HG03039 (cell line): Measurements from ENCODE around the gene ASTE1.
"Not testable (repeated sequence)": the region's sequence is repeated elsewhere in the genome, so short reads cannot be mapped to it uniquely, and the experiment has no call there.

Experiments used
- ATAC-seq: cut with Tn5 transposase; IDR thresholded peaks from one replicate; pipeline ENCODE4 v1.9.1; 2021; ENCODE audit warnings: mild to moderate bottlenecking, moderate library complexity; ENCODE audit not compliant: unreplicated experiment

The ASTE1 gene, protein sequence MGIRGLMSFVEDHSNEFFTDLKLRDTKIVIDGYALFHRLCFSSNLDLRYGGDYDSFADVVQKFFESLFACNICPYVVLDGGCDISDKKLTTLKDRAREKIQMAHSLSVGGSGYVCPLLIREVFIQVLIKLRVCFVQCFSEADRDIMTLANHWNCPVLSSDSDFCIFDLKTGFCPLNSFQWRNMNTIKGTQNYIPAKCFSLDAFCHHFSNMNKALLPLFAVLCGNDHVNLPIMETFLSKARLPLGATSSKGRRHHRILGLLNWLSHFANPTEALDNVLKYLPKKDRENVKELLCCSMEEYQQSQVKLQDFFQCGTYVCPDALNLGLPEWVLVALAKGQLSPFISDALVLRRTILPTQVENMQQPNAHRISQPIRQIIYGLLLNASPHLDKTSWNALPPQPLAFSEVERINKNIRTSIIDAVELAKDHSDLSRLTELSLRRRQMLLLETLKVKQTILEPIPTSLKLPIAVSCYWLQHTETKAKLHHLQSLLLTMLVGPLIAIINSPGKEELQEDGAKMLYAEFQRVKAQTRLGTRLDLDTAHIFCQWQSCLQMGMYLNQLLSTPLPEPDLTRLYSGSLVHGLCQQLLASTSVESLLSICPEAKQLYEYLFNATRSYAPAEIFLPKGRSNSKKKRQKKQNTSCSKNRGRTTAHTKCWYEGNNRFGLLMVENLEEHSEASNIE

DNA sequence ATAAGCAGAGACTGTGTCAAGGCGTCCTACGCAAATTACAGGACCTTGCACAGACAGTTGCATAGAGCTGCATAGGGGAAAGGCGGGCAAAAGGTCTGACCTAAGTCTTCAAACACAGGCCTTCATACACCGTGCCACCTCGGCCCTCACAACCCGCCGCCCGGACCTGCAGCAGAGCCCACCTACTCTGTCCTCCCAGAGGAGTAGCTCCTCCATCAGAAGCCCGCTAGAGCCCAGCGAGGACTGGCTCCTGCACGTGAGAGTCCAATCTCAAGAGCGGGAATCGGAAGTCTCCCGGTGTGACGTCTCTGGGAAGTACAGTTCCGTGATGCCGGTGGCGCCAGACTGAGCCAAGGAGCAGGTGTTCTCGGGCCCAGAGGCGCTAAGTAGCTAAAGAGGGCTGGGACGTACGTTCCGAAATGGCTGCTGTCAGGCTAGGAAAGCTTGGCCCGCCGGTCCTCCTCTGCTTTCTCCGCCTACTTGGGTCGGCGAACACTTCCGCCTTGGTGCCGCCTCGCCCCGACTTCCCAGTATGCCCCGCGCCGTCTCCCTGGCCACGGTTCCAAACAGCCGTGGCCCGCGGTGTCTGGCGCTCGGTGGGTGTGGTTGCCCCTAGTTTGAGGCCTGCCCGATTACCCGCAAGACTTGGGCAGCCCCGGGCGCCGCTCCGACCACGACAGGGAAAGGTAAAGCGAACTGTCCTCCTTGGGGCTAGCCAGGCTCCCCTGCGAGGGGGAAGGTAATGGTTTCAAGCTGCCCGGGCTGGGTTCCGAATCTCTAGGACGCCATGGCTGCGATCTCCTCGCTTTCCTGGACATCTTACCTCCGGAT is at the start of gene ASTE1, which contains the start of gene NEK11:
ASTE1 (minus strand) TSS at position 505 of the 831 bp plus-strand sequence. CDS start 1,519 bp downstream, outside the sequence.
NEK11 (plus strand) TSS at position 557 of the 831 bp plus-strand sequence. CDS start 2,832 bp downstream, outside the sequence.
- ATAC-seq, result peak; percentile 98

DNA sequence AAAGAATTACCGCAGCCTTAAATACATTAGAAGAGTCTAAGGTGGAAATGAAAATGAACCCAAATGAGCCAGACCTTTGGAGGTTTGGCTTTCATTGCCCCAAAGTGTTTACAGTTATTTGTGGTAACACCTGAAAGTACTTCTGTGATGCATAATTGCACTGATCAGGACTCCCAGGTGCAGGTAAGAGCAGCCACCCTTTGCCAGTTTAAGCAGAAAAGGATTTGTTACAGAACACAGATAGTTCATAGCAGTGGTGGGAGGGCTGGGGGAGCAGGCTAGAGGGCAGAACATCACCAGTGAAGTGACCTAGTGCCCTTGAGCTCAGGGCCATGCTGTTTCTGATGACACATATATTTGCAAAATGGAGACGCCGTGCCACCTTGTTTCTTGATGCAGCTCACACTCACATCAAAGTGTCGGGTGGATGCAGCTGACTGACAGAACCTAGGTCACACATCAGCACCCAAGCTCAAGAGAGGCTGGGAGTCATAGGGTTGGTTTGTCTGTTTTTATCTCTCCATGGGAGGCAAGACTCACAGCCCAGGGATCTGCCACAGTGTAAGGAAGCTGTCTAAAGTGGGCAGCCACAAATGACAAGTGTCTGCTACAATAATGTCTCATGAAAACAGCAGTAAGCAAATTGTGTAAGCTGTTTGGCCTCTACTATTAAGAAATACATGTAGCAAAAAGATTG is 49.2 kb upstream of the ASTE1 start:
- no peak for ATAC-seq

DNA sequence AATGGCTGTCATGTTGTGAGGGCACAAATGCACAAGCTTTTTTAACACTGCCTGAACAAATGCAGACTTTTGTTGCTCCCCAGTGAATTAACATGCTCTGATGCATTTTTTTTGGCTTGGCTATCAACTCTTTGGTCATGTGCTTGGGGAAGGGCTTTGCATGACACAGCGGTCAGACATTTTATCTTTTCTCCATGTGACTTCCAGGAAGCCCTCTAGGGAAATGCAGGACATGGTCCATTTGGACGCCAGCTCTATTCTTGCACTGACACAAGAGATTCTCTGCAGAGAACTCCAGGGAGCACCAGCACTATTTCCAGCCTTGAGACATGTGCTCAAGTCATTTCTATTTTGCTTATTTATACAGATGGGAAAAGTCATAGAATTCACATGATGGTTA is 46.2 kb upstream of the ASTE1 start:
- no peak for ATAC-seq

DNA sequence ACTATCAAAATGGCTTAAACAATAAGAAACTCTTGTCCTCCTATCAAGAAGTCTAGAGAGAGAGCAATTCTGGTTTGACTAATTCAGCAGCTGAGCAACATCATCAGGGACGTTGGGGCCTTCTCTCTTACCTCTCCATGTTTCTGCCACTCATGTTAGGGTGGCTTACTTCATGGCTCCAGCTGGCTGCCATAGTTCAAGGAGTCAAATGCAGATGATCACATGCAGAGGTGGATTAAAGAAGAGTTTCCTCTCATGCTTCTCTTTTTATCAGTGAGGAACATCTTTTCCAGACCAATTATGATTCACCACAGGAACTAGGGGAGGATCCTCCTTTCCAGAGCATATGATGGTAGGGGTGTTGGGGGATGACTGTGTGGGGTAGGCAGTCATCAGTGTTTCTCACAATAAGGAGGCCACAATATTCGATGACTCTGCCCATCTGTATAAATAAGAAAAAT is 45.5 kb upstream of the ASTE1 start:
- ATAC-seq, result no peak

DNA sequence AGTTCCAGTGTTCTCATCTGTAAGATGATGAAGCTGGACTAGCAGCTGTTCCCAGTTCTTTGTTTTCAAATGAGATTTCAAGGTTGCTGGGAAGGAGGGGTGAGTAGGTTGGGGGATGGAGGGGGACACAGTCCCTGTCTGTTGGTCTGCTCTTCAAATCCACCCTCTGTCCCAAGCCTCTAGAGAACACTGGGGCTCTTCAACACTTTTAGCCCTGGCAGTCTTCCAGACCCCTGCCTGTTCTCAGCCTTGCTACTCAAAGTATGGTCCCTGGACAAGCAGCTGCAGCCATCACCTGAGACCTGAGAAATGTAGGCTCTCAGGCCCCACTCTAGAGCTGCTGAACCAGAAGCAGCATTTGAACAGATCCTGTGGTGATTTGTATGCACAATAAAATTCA is 41.4 kb upstream of the ASTE1 start:
- ATAC-seq, result no peak

DNA sequence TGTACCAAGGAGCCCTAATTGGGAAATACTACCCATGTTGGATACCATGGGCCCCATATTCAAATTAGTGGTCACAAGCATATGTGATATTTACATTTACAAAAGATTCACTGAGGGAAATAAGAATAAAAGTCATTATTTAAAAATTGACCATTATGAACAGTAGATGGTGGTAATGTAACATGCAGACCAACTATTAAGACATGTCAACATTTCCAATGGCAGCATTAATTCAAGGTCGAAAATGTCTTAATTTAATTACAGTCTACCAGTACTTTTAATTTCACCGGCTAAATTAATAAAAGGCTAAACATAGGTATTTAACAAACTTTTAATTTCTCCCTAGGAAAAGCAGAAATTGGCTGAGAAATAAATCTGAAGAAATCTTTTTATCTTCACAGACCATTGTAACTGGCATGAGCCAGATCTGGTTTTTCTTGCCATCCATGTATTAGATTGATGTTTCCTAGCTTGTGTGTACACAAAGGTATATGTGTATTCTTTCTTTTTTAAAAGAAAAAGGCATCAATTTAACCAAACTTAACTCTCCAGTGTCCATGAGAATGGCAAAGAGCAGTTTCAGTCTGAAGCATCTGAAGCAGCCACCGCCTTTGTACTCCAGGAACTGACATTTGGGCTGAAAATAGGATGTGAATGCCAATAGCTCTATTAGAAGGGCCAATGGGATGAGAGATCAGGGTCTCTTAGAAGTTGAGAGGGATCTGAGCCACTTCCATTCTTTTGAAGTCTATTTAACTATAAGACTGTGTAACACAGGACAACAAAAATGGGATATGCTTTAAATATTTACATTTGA is 26.6 kb upstream of the ASTE1 start:
- ATAC-seq, result no peak

DNA sequence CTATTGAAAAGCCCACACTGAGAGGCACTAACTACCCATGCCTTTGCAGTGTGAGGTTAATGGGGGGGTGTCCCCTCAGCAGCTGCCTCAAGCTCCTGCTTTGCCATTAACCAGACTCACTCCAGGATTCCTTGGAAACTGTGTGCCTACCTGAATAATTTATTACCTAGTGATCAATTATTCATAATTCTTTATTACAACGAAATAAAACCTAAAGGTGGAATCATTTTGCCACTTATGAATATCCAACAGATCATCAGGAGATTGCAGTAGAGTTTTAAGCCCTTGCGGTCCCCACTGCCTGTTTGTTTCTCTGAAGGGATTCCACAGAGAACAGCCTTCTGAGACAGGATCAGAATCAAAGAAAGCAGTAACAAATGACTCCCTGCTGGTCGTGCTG is 23.4 kb upstream of the ASTE1 start:
- ATAC-seq, result no peak

DNA sequence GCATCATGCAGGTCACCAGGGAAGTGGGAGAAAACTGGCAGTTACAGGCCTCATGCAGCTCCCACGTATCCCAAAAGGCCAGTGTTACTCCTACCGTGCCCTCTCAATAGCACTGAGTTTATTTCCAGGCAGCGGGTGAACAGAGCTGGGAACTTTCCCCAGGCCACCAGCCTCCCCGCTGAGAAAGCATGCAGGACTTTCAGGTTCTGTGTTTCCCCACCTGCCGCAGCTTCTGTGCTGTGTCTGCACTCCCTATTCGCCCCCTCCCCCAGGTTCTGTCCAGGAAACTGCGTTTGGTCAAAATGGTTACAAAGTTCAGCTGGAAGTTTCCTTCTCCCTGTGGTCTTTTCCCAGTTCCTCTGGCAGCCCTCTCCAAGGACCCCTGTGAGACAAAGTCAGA is 21.4 kb upstream of the ASTE1 start:
- ATAC-seq, result no peak

DNA sequence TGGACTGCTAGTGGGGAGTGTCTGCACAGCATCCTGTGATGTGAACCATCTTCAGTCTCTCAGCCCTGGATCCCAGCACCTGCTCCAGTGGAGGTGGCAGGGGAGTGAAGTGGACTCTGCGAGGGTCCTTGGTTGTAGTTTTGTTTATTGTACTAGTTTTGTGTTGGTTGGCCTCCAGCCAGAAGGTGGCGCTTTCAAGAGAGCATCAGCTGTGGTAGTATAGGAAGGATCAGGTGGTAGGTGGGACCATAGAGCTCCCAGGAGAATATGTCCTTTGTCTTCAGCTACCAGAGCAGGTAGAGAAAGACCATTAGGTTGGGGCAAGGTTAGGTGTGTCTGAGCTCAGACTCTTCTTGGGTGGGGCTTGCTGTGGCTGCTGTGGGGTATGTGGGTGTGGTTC is 21.0 kb upstream of the ASTE1 start:
- no peak for ATAC-seq

DNA sequence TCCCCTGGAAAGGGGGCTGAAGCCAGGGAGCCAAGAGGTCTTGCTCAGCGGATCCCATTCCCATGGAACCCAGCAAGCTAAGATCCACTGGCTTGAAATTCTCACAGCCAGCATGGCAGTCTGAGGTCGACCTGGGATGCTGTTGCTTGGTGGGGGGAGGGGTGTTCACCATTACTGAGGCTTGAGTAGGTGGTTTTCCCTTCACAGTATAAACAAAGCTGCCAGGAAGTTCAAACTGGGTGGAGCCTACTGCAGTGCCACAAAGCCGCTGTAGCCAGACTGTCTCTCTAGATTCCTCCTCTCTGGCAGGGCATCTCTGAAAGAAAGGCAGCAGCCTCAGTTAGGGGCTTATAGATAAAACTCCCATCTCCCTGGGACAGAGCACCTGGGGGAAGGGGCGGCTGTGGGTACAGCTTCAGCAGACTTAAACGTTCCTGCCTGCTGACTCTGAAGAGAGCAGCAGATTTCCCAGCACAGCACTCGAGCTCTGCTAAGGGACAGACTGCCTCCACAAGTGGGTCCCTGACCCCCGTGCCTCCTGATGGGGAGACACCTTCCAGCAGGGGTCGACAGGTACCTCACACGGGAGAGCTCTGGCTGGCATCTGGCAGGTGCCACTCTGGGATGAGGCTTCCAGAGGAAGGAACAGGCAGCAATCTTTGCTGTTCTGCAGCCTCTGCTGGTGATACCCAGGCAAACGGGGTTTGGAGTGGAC is 15.8 kb upstream of the ASTE1 start:
- ATAC-seq, result not testable (repeated sequence)

DNA sequence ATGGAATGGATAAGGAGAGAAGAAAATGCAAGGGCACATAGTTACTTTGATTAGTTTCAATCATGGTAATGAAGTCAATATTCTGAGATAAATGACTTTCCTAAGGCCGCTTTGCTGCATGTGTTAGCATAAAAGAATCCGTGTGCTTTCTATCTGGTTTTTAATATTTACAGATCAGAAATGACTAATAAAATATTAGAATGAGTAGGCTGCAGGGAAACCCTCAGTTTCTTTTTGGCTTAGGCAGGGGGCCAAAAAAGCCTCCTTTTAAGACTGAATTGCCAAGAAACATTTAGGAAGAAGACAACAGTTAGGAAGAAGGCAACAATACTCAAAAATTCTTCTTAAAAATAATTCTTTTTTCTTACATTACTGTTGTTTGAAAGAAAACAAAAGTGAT is 11.7 kb upstream of the ASTE1 start:
- no peak for ATAC-seq

DNA sequence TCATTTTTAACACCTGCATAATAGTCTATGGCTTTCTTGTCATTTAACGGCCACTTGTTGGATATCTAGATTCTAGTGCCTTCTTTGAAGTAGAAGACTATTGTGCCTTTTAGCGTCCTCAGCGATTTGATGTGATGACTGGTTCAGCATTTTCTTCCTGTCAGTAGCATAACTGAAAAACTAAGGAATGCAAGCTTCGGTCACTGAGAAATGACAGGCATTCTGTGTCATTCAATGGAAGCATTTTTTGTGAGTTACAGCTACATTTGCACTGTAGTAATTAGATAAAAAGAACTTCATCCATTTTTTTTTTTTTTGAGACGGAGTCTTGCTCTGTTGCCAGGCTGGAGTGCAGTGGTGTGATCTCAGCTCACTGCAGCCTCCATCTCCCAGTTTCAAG is 10.4 kb upstream of the ASTE1 start:
- ATAC-seq, result no peak

DNA sequence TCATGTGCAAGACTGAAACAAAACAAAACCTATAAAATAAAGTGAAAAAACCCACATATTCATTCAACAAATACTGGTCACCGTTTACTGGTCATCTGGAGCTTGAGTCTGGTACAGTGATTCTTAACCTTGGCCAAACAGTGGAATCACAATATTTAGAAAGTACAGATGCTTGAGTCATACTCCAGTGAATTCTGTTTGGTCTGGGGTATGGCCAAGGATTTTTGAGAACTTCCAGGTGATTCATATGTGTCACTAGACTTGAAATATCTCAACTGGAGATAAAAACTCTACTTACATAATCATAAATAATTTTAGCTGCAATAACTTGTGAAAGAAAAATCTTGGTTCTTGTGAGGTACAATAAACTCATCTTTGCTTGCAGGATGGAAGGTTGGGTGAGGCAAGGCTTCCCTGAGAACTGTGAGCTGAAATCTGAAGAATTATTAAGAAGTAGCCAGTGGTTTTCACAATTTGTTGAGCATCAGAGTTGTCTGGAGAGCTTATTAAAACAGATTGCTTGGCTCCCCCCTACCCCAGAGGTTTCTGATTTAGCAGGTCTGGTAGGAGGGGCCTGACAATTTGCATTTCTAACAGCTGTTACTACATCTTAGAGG is 9.7 kb upstream of the ASTE1 start:
- ATAC-seq, result no peak

DNA sequence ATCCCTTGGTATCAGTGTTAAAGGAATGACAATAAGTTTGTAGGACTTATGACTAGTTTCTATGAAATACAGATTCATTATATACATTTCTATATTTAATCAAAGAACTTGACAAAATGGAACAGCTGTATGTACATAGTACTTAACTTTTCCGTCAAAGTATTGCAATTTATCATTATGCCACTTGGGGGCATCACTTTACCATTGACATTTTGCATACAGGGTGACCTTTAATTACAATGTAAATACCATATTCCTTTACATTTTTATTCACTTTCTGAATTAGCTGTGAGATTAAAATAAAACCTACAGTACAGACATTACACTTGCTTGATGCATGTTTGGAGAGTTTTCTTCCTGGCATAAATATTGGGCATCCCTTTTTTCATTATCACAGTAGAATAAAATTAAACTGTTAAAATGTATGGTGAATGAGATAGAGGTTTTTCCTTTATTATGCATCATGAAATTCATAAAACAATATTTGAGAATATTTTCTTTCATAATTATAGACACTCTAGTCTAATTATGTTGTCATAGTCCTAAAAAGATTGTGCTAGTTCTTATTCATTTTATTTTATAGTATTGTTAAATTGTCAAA is 7.0 kb upstream of the ASTE1 start:
- ATAC-seq, result no peak

DNA sequence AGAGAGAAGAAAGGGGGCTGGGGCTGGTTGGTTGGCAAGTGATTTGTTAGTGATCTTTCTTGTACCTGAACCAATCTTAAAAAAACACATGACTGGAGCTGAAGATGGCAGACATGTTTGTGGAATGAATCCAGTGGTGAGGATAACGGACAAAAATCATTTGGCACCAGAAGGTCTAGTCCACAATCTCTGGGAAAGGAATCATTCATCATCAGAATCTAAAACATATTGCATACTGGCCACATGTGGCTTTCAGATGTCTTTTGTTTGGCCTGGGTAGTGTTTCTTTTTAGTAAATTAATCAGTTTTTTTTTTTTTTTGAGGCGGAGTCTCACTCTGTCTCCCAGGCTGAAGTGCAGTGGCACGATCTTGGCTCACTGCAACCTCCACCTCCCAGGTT is 5.0 kb upstream of the ASTE1 start:
- no peak for ATAC-seq

DNA sequence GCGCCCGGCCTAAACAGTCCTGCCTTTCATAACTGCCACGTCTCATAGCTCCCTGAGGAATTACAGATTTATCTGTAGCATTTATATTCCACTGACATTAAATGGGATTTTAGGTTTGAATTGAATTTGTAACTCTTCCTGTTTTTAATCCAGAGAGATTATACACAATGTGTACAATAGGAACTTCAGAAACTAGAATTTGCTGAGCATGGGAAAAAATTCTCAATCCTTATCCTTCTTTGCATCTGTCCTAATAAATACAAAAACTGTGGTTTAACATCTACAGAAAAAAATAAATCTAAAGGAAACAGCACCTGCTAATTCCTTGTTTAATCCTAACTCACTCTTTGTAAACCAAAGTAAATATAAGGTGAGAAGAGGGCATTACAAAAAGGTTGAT is 2.2 kb upstream of the ASTE1 start:
- ATAC-seq, result no peak

DNA sequence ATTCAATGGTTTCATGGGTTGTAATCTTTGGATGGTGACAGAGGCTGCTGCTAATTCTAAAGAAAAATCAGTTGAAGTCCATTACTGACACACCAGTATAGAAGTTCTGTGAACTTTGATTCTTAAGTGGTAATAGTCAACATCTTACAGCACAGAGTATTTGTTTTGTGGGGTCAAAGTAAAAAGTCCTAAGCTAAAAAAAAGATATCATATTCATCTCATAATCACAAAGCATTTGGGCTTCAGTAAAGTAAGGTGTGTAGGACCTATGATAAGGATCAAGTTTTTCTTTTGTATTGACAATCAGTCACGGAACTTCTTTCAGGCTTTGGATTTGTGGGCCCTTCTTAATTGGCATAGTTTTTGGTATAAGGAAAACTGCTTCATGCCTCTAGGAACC is 1.1 kb downstream of the ASTE1 start:
- no peak for ATAC-seq

DNA sequence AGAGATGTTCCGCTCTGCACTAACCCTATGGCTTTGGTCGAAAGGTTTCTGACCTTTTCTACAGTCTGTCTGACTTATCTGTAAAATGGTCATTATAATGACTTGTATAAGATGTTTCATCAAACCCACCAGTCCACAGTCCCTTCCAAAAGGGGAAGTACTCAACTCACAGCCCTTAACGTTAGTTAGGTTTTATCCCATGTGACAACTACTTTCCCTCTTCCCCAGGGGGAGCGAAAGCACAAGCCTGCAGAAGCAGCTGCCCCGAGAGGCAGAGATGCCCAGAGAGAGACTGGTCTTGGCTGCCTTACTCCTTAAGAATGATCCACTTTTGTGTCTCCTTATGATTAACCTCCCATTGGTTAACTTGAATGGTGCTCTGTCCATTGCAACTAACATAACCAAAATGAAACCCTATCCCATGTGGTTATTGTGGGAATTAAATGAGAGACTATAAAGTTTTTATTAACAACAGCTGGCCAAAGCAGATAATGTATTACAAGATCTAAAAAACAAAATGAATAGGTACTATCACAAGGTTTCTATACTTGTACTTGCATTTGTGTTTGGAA is 6.4 kb downstream of the ASTE1 start:
- ATAC-seq, result no peak
